ENCODE results near the gene MRPL44.

MRPL44 gene

GRCh38 chr2:223918671-223919134 lies 38.6 kb upstream of the MRPL44 start:
- FAIRE-seq (no peak), DNase-seq (ENCODE audit: insufficient read length, low spot score) (no peak)
- TF ChIP-seq CTCF (IDR thresholded peaks at IDR 0.05; ENCODE audit: insufficient read depth, missing control alignments): no peak

GRCh38 chr2:223920109-223920508 lies 37.2 kb upstream of the MRPL44 start:
- DNase-seq (ENCODE audit: insufficient read length, low spot score) (no peak), FAIRE-seq (no peak)
- no peak for TF ChIP-seq CTCF (IDR thresholded peaks at IDR 0.05; ENCODE audit: insufficient read depth, missing control alignments)

- DNase-seq (ENCODE audit: insufficient read length, low spot score) (no peak), FAIRE-seq (no peak)
- no peak for TF ChIP-seq CTCF (IDR thresholded peaks at IDR 0.05; ENCODE audit: insufficient read depth, missing control alignments)
These were observed 36.1 kb upstream of the MRPL44 start for GRCh38 chr2:223921204-223921603.

- TF ChIP-seq CTCF (IDR thresholded peaks at IDR 0.05; ENCODE audit: insufficient read depth, missing control alignments): no peak
- no peak for FAIRE-seq
These were observed 35.0 kb upstream of the MRPL44 start for GRCh38 chr2:223922308-223922707.

GRCh38 chr2:223923976-223924375 lies 33.3 kb upstream of the MRPL44 start:
- no peak for DNase-seq (ENCODE audit: insufficient read length, low spot score)
- no peak for TF ChIP-seq CTCF (IDR thresholded peaks at IDR 0.05; ENCODE audit: insufficient read depth, missing control alignments)
- no peak for FAIRE-seq

More at GRCh38 chr2:223922308-223922707, 35.0 kb upstream of the MRPL44 start:
- DNase-seq (ENCODE audit: insufficient read length, low spot score): no peak

- FAIRE-seq: no peak
- no peak for DNase-seq (ENCODE audit: insufficient read length, low spot score)
- no peak for TF ChIP-seq CTCF (IDR thresholded peaks at IDR 0.05; ENCODE audit: insufficient read depth, missing control alignments)
These were observed 32.2 kb upstream of the MRPL44 start for GRCh38 chr2:223925106-223925505.

- FAIRE-seq (no peak), DNase-seq (ENCODE audit: insufficient read length, low spot score) (no peak)
- TF ChIP-seq CTCF (IDR thresholded peaks at IDR 0.05; ENCODE audit: insufficient read depth, missing control alignments): no peak
These were observed 28.9 kb upstream of the MRPL44 start for GRCh38 chr2:223928113-223929006.
